HG02588 (cell line): ENCODE results near the gene CXorf38.
A peak's percentile ranks its signal among the peaks of the same experiment; 100 is the strongest.

ENCODE experiments used
- ATAC-seq: cut with Tn5 transposase; IDR thresholded peaks from one replicate; pipeline ENCODE4 v1.9.1; 2021; ENCODE audit warnings: mild to moderate bottlenecking, moderate library complexity; ENCODE audit not compliant: unreplicated experiment

Gene CXorf38

GRCh38 chrX:40647307-40648197 is at the start of gene CXorf38:
CXorf38 (minus strand) TSS chrX:40647561; CDS start chrX:40647520, 41 bp downstream.
- ATAC-seq: peak; percentile 75

GRCh38 chrX:40694802-40695201 is 47.4 kb upstream of the CXorf38 start:
- no peak for ATAC-seq

- ATAC-seq: no peak
Measured at GRCh38 chrX:40688929-40689328, 41.6 kb upstream of the CXorf38 start.

GRCh38 chrX:40687169-40687568 is 39.8 kb upstream of the CXorf38 start:
- no peak for ATAC-seq

- no peak for ATAC-seq
Measured at GRCh38 chrX:40685362-40685918, 38.1 kb upstream of the CXorf38 start.

- no peak for ATAC-seq
Measured at GRCh38 chrX:40684092-40684491, 36.7 kb upstream of the CXorf38 start.

GRCh38 chrX:40683245-40683644 is 35.9 kb upstream of the CXorf38 start:
- no peak for ATAC-seq

GRCh38 chrX:40671126-40671525 is 23.8 kb upstream of the CXorf38 start:
- ATAC-seq: no peak

GRCh38 chrX:40663880-40664630 is 16.7 kb upstream of the CXorf38 start:
- ATAC-seq: no peak

GRCh38 chrX:40663078-40663740 is 15.8 kb upstream of the CXorf38 start:
- ATAC-seq: no peak

GRCh38 chrX:40661489-40661888 is 14.1 kb upstream of the CXorf38 start:
- no peak for ATAC-seq

GRCh38 chrX:40660381-40660780 is 13.0 kb upstream of the CXorf38 start:
- ATAC-seq: no peak

GRCh38 chrX:40653535-40653934 is 6.2 kb upstream of the CXorf38 start:
- no peak for ATAC-seq

GRCh38 chrX:40652664-40653063 is 5.3 kb upstream of the CXorf38 start:
- no peak for ATAC-seq

- ATAC-seq: no peak
Measured at GRCh38 chrX:40651620-40652223, 4.4 kb upstream of the CXorf38 start.

GRCh38 chrX:40646489-40647306 is 663 bp downstream of the CXorf38 start:
- peak; percentile 26 for ATAC-seq

- ATAC-seq: no peak
Measured at GRCh38 chrX:40644821-40645358, 2.5 kb downstream of the CXorf38 start.

- ATAC-seq: no peak
Measured at GRCh38 chrX:40644176-40644575, 3.2 kb downstream of the CXorf38 start.

GRCh38 chrX:40637687-40638086 is 9.7 kb downstream of the CXorf38 start:
- ATAC-seq: no peak

GRCh38 chrX:40632199-40632598 is 15.2 kb downstream of the CXorf38 start:
- no peak for ATAC-seq
